ENCODE data around the gene NCOA3.

Gene NCOA3

DNA sequence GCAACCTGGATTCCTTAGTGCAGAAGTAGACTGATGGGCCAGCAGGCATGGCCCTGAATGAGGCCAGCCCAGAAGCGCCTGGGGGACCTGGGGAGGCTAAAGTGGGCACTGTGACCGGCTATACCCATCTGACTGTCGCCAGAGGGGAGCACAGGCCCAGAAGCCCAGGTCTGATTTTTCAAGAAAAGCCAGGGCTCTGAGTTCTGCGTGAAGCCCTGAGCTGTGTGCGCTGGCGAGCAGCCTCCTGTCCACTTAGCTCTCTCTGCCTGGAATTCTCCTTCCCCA is 171.9 kb downstream of the NCOA3 start:
- Histone ChIP-seq H3K27ac (ENCODE audit: low read depth, low read length) (no peak overlapping the region), H3K79me2 (ENCODE audit: control insufficient read depth, low read length) (no peaks in the 10 kb centered on the region), H3K4me1 (ENCODE audit: control insufficient read depth, low read length) (peaks cover 5% of the 10 kb centered on the region; the same call in 1 of the 2 replicates), H3K4me2 (ENCODE audit: low read length) (no peak overlapping the region), H3K9me3 (ENCODE audit: control insufficient read depth, insufficient read depth, low read length) (no peaks in the 10 kb centered on the region), H3K36me3 (ENCODE audit: control insufficient read depth, low read length) (no peaks in the 10 kb centered on the region), H3F3A (ENCODE audit: control insufficient read depth, insufficient read depth) (no peaks in the 10 kb centered on the region), H4K20me1 (ENCODE audit: control insufficient read depth, insufficient read depth, low read depth, low read length) (no peaks in the 10 kb centered on the region), H3K27me3 (ENCODE audit: control insufficient read depth, low read length) (no peaks in the 10 kb centered on the region), H3K9me2 (replicated peaks; ENCODE audit: control insufficient read depth, low read length) (no peaks in the 10 kb centered on the region), H3K4me3 (ENCODE audit: low read length) (no peak overlapping the region)
- TF ChIP-seq, protein P1, sequence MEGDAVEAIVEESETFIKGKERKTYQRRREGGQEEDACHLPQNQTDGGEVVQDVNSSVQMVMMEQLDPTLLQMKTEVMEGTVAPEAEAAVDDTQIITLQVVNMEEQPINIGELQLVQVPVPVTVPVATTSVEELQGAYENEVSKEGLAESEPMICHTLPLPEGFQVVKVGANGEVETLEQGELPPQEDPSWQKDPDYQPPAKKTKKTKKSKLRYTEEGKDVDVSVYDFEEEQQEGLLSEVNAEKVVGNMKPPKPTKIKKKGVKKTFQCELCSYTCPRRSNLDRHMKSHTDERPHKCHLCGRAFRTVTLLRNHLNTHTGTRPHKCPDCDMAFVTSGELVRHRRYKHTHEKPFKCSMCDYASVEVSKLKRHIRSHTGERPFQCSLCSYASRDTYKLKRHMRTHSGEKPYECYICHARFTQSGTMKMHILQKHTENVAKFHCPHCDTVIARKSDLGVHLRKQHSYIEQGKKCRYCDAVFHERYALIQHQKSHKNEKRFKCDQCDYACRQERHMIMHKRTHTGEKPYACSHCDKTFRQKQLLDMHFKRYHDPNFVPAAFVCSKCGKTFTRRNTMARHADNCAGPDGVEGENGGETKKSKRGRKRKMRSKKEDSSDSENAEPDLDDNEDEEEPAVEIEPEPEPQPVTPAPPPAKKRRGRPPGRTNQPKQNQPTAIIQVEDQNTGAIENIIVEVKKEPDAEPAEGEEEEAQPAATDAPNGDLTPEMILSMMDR (IDR thresholded peaks at IDR 0.05; ENCODE audit: low read depth, low read length, poor library complexity, severe bottlenecking) = no peak
- no peak for TF ChIP-seq EZH2phosphoT487 (IDR thresholded peaks at IDR 0.05; ENCODE audit: borderline replicate concordance, low read length)

DNA sequence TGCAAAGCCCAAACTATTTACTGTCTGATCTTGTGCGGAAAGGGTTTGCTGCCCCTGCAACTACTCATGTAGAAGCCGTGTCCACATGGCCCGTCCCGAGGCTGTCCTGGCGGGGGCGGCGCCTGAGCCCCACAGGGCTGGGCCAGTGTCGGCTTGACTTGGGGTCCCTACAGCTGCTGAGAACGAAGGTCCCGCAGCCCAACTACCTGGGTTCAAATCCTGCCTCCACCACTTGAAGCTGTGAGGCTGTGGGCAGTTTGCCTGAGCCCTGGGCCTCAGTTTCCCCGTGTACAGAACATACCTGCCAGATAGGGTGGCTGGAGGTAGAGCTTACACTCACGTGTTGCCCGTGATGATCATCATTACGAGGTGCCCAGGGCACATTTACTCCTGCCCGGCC is 172.5 kb downstream of the NCOA3 start:
- Histone ChIP-seq H3K4me1 (ENCODE audit: control insufficient read depth, low read length) (peaks cover 5% of the 10 kb centered on the region; the same call in 1 of the 2 replicates), H3K4me2 (ENCODE audit: low read length) (no peak overlapping the region), H3K27me3 (ENCODE audit: control insufficient read depth, low read length) (no peaks in the 10 kb centered on the region), H3K36me3 (ENCODE audit: control insufficient read depth, low read length) (no peaks in the 10 kb centered on the region), H3F3A (ENCODE audit: control insufficient read depth, insufficient read depth) (no peaks in the 10 kb centered on the region), H3K9me2 (replicated peaks; ENCODE audit: control insufficient read depth, low read length) (no peaks in the 10 kb centered on the region), H4K20me1 (ENCODE audit: control insufficient read depth, insufficient read depth, low read depth, low read length) (no peaks in the 10 kb centered on the region), H3K9me3 (ENCODE audit: control insufficient read depth, insufficient read depth, low read length) (no peaks in the 10 kb centered on the region), H3K27ac (ENCODE audit: low read depth, low read length) (no peak overlapping the region), H3K4me3 (ENCODE audit: low read length) (no peak overlapping the region), H3K79me2 (ENCODE audit: control insufficient read depth, low read length) (no peaks in the 10 kb centered on the region)
- no peak for TF ChIP-seq EZH2phosphoT487 (IDR thresholded peaks at IDR 0.05; ENCODE audit: borderline replicate concordance, low read length)

DNA sequence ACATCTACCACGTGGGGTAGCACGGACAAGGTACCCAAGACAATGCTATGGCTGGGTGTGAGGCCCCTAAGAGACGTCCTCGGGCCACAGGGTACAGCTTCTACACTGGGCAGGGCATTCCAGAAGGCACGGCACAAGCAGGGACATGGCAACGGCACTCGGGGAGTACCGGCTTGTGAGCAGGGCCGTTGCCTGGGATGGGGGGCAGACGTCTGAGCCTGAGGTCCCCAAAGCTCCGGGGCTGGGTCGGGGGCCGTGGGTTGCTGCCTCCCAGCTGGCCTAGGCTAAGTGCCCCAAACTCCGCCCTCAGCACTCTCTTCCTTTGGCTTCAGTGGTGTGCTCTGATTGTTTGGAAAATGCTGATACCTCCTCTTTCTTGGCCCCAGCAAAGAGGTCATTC is 173.0 kb downstream of the NCOA3 start:
- Histone ChIP-seq H3K9me2 (replicated peaks; ENCODE audit: control insufficient read depth, low read length) (no peaks in the 10 kb centered on the region), H4K20me1 (ENCODE audit: control insufficient read depth, insufficient read depth, low read depth, low read length) (no peaks in the 10 kb centered on the region), H3K79me2 (ENCODE audit: control insufficient read depth, low read length) (no peaks in the 10 kb centered on the region), H3K4me2 (ENCODE audit: low read length) (no peak overlapping the region), H3K4me1 (ENCODE audit: control insufficient read depth, low read length) (peaks cover 5% of the 10 kb centered on the region; the same call in 1 of the 2 replicates), H3K9me3 (ENCODE audit: control insufficient read depth, insufficient read depth, low read length) (no peaks in the 10 kb centered on the region), H3F3A (ENCODE audit: control insufficient read depth, insufficient read depth) (no peaks in the 10 kb centered on the region), H3K36me3 (ENCODE audit: control insufficient read depth, low read length) (no peaks in the 10 kb centered on the region), H3K27ac (ENCODE audit: low read depth, low read length) (no peak overlapping the region), H3K4me3 (ENCODE audit: low read length) (no peak overlapping the region), H3K27me3 (ENCODE audit: control insufficient read depth, low read length) (no peaks in the 10 kb centered on the region)
- TF ChIP-seq, protein P1 (IDR thresholded peaks at IDR 0.05; ENCODE audit: low read depth, low read length, poor library complexity, severe bottlenecking) = no peak

DNA sequence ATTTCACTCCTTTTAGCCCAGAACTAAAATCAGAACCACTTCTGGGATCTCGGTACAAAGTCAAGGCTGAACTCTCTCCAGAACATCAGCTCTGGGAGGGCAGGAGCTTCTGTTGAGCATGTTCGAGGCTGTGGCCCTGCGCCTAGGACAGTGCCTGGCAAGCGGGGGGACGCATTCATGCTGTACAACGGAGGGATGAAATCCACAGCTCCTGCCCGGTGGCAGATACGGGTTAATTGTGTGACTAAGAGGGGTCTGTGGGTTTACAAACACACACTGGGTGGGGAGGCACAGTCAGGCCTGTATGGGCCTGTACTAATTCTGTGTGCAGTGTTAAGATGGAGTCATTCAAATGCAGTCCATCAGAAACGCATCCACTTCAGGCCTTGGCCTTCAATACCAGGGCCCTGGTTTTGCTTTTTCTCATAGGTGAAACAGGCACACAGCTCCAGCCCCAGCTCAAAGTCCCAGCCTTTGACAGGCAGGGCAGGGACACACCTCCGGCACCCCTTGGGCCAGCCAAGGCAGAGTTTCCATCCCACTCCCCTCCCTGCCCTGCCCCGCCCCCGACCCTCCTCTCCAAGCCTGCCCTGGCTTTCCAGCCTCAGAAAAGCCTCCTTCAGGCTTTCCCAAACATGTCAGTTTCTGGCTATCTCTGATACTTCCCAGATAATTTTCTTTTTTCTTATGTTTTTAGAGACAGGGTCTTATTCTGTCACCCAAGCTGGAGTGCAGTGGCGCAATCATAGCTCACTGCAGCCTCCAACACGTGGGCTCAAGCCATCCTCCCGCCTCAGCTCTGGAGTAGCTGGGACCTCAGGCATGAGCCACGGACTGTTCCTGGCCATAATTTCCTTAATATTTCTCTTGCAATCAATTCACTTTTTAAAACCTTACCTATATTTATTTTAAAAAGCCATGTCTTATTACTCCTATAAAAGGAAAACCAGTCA is 173.8 kb downstream of the NCOA3 start:
- no peaks in the 10 kb centered on the region for H3K9me2 ChIP-seq (replicated peaks; ENCODE audit: control insufficient read depth, low read length)
- no peaks in the 10 kb centered on the region for H4K20me1 ChIP-seq (ENCODE audit: control insufficient read depth, insufficient read depth, low read depth, low read length)
- no peak overlapping the region for H3K4me2 ChIP-seq (ENCODE audit: low read length)
- no peak overlapping the region for H3K4me3 ChIP-seq (ENCODE audit: low read length)
- H3K4me1 ChIP-seq (ENCODE audit: control insufficient read depth, low read length) = peaks cover 5% of the 10 kb centered on the region; the same call in 1 of the 2 replicates
- H3K27ac ChIP-seq (ENCODE audit: low read depth, low read length) = no peak overlapping the region
- H3K9me3 ChIP-seq (ENCODE audit: control insufficient read depth, insufficient read depth, low read length) = no peaks in the 10 kb centered on the region
- TF ChIP-seq, protein P1 (IDR thresholded peaks at IDR 0.05; ENCODE audit: low read depth, low read length, poor library complexity, severe bottlenecking) = no peak
- no peak for TF ChIP-seq EZH2phosphoT487 (IDR thresholded peaks at IDR 0.05; ENCODE audit: borderline replicate concordance, low read length)
- H3K36me3 ChIP-seq (ENCODE audit: control insufficient read depth, low read length) = no peaks in the 10 kb centered on the region
- H3K27me3 ChIP-seq (ENCODE audit: control insufficient read depth, low read length) = no peaks in the 10 kb centered on the region
- no peaks in the 10 kb centered on the region for H3K79me2 ChIP-seq (ENCODE audit: control insufficient read depth, low read length)
- no peaks in the 10 kb centered on the region for H3F3A ChIP-seq (ENCODE audit: control insufficient read depth, insufficient read depth)
